SU-DHL-6 (cell line): ENCODE measurements around the gene GCC1.

ENCODE experiments used
- H2AFZ ChIP-seq: fragments of 200-600 bp; sonication (generic); 2 replicates; pipeline ENCODE4 v1.6.1; 2014; ENCODE audit warnings: low read depth, mild to moderate bottlenecking, moderate library complexity, mixed read lengths, antibody characterized with exemption, low read length; ENCODE audit not compliant: severe bottlenecking
- H3F3A ChIP-seq: fragments of 200-600 bp; shearing (Covaris generic); 2 replicates; pipeline ENCODE4 v1.6.0; 2016; ENCODE audit warnings: antibody characterized with exemption, mild to moderate bottlenecking; ENCODE audit not compliant: insufficient read depth
- H3K27ac ChIP-seq: fragments of 200-600 bp; sonication (generic); 2 replicates; pipeline ENCODE4 v1.5.1; 2016; ENCODE audit warnings: low read depth, mild to moderate bottlenecking, low read length, moderate library complexity, mixed read lengths
- H3K27me3 ChIP-seq: fragments of 200-600 bp; sonication (generic), shearing (Covaris generic); 2 replicates; pipeline ENCODE4 v1.6.0; 2014; ENCODE audit warnings: mild to moderate bottlenecking, low read length
- H3K36me3 ChIP-seq: fragments of 200-600 bp; sonication (generic); 2 replicates; pipeline ENCODE4 v1.6.1; 2014; ENCODE audit warnings: mild to moderate bottlenecking, low read length, mixed read lengths
- H3K4me2 ChIP-seq: fragments of 300-600, 200-600 bp; shearing (Covaris generic), sonication (generic); 2 replicates; pipeline ENCODE4 v1.6.0; 2014; ENCODE audit warnings: low read length, low read depth, mild to moderate bottlenecking; ENCODE audit not compliant: poor library complexity, severe bottlenecking
- H3K4me3 ChIP-seq: fragments of 200-600 bp; sonication (generic); 2 replicates; pipeline ENCODE4 v1.5.1; 2014; ENCODE audit warnings: antibody characterized with exemption, low read length, mild to moderate bottlenecking, mixed read lengths; ENCODE audit not compliant: insufficient read depth, poor library complexity, severe bottlenecking
- H3K79me2 ChIP-seq: fragments of 200-600 bp; sonication (generic); 2 replicates; pipeline ENCODE4 v1.6.1; 2014; ENCODE audit warnings: mild to moderate bottlenecking, low read length, moderate library complexity; ENCODE audit not compliant: insufficient read depth
- H3K9ac ChIP-seq: fragments of 200-600 bp; sonication (generic); 2 replicates; pipeline ENCODE4 v1.7.0; 2014; ENCODE audit warnings: mild to moderate bottlenecking, low read length
- H3K9me2 ChIP-seq: fragments of 200-600 bp; sonication (generic); replicated peaks from 2 replicates; pipeline ENCODE4 v1.6.1; 2014; ENCODE audit warnings: low read length; ENCODE audit not compliant: insufficient read depth
- H3K9me3 ChIP-seq: fragments of 200-600 bp; sonication (generic); 2 replicates; pipeline ENCODE4 v1.6.1; 2014; ENCODE audit warnings: low read length, mixed read lengths; ENCODE audit not compliant: insufficient read depth
- H4K20me1 ChIP-seq: fragments of 200-600 bp; sonication (generic); 2 replicates; pipeline ENCODE4 v1.6.1; 2014; ENCODE audit warnings: low read depth, mild to moderate bottlenecking, antibody characterized with exemption, low read length, moderate library complexity, mixed read lengths
- CTCF ChIP-seq: fragments of 200-600 bp; sonication (generic); IDR thresholded peaks from one replicate; pipeline ENCODE4 v1.5.1; 2017; ENCODE audit warnings: antibody characterized with exemption, mild to moderate bottlenecking, low read length, moderate library complexity; ENCODE audit not compliant: insufficient read depth, poor library complexity, severe bottlenecking
- EZH2phosphoT487 ChIP-seq: fragments of 200-600 bp; sonication (generic), shearing (Covaris generic); conservative IDR thresholded peaks from 2 replicates; pipeline ENCODE4 v1.6.1; 2018; ENCODE audit warnings: mild to moderate bottlenecking, antibody characterized with exemption, low read length, moderate library complexity, mixed read lengths

Gene GCC1

GRCh38 chr7:127585044-127585953 lies at the start of gene GCC1:
Gene GCC1, minus strand, starts transcription at chr7:127585596. Its CDS starts 414 bp downstream, at chr7:127585182.
- Histone ChIP-seq H3K4me2 (peak within 1 kb of the TSS; percentile 75), H3K27ac (no peak within 1 kb of the TSS), H3K27me3 (no peaks in the 10 kb centered on the region), H3K9me2 (no peaks in the 10 kb centered on the region), H3K9ac (peak within 1 kb of the TSS; percentile 81), H3K79me2 (peaks cover 26% of the 10 kb centered on the region), H3K9me3 (no peaks in the 10 kb centered on the region), H2AFZ (peak within 1 kb of the TSS; percentile 88), H4K20me1 (no peaks in the 10 kb centered on the region), H3K4me3 (peak within 1 kb of the TSS; percentile 78), H3F3A (0 out of 2 replicates have a peak, but pooled peaks cover 3% of the 10 kb centered on the region), H3K36me3 (no peaks in the 10 kb centered on the region)
- TF ChIP-seq EZH2phosphoT487 (no peak), CTCF (no peak)

GRCh38 chr7:127632276-127632910 lies 47.0 kb upstream of the GCC1 start:
- Histone ChIP-seq H3K4me2 (no peak overlapping the region), H3K4me3 (no peak overlapping the region), H2AFZ (no peak overlapping the region), H3K79me2 (no peaks in the 10 kb centered on the region), H3K9me3 (no peaks in the 10 kb centered on the region), H3F3A (no peaks in the 10 kb centered on the region), H4K20me1 (no peaks in the 10 kb centered on the region), H3K27me3 (no peaks in the 10 kb centered on the region), H3K9ac (no peak overlapping the region), H3K9me2 (no peaks in the 10 kb centered on the region), H3K36me3 (no peaks in the 10 kb centered on the region), H3K27ac (no peak overlapping the region)
- TF ChIP-seq CTCF (no peak), EZH2phosphoT487 (no peak)

GRCh38 chr7:127629268-127629854 lies 44.0 kb upstream of the GCC1 start:
- Histone ChIP-seq H3K79me2 (no peaks in the 10 kb centered on the region), H3K9ac (no peak overlapping the region), H3F3A (no peaks in the 10 kb centered on the region), H4K20me1 (no peaks in the 10 kb centered on the region), H3K27me3 (no peaks in the 10 kb centered on the region), H3K4me2 (no peak overlapping the region), H3K9me2 (no peaks in the 10 kb centered on the region), H3K4me3 (no peak overlapping the region), H3K9me3 (no peaks in the 10 kb centered on the region), H3K36me3 (no peaks in the 10 kb centered on the region; the same call in 1 of the 2 replicates), H3K27ac (no peak overlapping the region), H2AFZ (no peak overlapping the region)
- TF ChIP-seq CTCF (peak; percentile 58), EZH2phosphoT487 (no peak)
